ENCODE data around the gene PRSS33.

PRSS33 gene

DNA sequence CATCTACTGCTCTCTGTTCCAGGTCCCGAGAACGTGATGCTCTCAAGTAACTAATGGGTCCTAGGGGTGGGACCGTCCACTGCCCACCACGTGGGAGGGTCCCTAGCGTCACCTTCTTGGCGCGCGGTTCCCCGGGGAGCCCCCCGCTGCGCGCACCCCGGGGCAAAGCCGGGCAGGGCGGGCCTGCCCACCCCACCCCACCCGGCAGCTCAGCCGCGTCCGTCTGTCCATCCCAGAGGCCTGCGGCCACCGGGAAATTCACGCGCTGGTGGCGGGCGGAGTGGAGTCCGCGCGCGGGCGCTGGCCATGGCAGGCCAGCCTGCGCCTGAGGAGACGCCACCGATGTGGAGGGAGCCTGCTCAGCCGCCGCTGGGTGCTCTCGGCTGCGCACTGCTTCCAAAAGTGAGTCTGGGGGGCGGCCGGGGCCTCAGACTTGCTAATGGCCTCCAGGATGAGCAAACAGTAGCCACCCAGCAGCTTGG lies 11.4 kb upstream of the PRSS33 start:
- DNase-seq = no peak

DNA sequence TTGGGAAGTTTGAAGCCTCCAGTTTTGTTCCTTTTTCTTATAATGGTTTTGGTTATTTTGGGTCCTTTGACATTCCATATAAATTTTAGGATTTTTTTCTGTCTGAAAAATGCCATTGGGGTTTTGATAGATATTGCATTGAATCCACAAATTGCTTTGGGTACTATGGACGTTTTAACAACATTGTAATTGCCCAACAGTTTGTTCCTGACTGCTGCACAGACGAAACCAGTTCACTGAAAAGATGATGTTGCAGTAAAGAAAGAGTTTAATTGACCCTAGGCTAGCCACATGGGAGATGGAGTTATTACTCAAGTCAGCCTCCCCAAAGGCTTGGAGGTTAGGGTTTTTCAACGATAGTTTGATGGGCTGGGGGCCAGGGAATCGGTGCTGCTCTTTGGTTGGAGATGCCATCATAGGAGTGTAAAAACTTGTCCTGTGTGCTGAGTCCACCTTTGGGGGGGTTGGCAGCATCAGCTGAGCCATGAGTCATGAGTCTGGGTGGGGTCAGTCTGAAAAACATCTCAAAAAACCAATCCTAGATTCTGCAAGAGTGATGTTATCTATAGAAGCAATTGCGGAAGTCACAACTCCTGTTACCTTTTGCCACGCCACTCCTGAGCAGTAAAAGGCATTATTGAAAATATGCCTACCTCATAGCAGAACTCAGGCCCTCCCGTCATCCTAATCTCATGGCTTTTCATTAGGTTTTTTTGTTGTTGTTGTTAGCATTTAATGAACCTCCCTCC lies 8.2 kb upstream of the PRSS33 start:
- peak; percentile 19 for DNase-seq

DNA sequence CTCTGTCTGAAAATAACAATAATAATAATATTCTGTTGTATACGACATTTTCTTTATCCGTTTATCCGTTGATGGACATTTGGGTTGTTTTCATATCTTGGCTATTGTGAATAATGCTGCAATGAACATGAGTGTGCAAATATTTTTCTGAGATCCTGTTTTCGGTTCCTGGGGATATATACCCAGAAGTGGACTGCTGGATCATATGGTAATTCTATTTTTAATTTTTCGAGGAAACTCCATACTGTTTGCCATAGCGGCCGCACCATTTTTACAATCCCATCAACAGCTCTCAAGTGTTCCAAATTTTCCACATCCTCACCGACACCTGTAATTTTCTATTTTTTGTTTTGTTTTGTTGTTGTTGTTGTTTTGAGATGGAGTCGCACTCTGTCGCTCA lies 5.6 kb upstream of the PRSS33 start:
- DNase-seq = no peak

DNA sequence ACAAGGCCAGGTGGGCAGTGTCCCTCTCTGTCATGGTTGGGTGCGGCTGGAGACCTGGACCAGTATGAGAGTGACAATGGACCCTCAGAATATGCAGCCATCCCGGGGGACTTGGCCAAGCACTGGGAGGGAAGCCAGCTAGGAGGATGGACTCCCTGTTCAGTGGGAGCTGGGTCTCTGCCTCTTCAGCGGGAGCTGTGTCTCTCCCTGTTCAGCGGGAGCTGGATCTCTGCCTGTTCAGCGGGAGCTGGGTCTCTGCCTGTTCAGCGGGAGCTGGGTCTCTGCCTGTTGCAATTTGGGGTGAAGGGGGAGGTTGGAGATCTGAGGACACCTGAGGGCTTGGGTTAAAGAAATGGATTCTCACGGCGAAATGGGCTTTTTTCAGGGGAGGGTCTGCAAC lies 3.8 kb upstream of the PRSS33 start:
- peak; percentile 5 for DNase-seq

DNA sequence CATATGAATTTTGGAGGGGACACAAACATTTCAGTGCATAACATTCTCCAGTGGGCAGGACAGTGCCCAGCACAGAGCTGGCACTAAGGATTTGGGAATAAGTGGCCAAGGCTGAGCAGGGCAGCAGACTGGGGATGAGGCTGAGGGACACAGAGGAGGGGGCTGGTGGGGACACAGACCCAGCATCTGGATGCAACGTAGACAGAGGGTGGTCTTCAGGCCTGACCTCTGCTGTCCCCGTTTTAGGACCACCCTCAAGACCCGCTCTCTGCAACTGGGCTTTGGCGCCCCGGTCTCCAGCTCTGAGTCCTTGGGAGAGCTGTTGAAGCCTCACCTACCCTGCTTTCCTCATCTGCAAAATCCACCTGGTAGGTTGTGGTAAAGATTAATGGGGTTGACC lies 3.3 kb upstream of the PRSS33 start:
- DNase-seq = peak; percentile 1

DNA sequence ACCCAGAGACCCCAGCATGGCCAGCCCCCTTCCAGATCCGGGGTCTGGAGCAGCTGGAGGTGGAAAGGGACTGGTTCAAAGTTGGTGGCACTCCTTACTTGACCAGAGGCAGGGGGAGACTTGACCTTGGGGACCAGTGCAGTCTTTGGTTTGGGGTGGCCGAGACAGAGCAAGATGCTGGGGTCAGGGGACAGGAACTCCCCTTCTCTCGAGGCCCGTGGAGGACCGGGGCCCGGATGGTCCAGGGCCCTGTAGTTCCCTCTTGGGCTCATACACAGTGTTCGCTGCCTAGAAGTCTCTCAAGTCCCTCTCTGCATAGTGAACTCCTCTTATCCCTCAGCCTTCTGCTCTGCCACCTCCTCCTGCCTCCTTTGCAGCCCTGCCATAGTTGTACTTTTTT lies 601 bp upstream of the PRSS33 start:
- DNase-seq = peak; percentile 8

DNA sequence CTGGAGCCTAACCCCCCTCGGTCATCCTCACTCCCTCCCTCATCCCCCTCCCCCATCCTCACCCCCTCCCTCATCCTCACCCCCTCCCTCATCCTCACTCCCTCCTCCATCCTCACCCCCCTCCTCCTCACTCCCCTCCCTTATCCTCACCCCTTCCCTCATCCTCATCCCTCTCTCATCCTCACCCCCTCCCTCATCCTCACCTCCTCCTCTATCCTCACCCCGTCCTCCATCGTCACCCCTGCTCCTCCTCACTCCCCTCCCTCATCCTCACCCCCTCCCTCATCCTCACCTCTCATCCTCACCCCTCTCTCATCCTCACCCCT lies 571 bp downstream of the PRSS33 start:
- DNase-seq = peak; percentile 3

DNA sequence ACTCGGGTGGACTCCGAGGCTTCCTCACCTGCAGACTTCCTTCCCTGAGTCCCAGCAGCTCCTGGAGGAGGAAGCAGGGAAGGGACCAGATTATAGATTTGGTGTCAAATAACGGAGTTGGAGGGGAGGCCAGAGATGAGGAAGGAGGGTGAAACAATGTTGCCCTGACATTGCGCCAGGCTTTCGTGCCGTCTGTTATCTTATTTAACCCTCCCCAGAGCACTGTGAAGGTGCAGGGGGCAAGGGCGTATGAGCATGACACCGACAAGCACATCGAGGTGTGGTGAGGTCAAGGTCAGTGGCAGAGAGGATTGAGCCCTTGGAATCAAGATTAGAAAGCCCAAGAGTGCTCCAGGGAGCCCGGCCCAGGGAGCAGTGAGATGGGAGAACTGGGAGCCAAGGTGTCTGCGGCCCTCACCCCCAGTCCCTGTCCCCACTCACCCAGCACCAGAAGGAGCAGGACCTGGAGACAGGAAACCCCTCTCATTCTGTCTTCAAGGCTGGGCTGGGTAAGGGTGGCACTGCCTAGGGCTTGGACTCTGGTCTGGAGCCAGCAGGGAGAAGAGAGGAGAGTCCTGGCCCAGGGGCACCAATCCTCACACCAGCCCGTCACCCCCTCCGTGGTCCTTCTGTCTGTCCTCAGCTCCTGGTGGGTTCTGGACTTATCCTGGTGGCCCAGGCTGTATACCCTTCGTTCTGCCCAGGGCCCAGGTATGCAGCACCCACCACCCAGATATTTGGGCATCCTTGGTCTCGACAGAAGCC lies 1.1 kb downstream of the PRSS33 start:
- DNase-seq = peak; percentile 1

DNA sequence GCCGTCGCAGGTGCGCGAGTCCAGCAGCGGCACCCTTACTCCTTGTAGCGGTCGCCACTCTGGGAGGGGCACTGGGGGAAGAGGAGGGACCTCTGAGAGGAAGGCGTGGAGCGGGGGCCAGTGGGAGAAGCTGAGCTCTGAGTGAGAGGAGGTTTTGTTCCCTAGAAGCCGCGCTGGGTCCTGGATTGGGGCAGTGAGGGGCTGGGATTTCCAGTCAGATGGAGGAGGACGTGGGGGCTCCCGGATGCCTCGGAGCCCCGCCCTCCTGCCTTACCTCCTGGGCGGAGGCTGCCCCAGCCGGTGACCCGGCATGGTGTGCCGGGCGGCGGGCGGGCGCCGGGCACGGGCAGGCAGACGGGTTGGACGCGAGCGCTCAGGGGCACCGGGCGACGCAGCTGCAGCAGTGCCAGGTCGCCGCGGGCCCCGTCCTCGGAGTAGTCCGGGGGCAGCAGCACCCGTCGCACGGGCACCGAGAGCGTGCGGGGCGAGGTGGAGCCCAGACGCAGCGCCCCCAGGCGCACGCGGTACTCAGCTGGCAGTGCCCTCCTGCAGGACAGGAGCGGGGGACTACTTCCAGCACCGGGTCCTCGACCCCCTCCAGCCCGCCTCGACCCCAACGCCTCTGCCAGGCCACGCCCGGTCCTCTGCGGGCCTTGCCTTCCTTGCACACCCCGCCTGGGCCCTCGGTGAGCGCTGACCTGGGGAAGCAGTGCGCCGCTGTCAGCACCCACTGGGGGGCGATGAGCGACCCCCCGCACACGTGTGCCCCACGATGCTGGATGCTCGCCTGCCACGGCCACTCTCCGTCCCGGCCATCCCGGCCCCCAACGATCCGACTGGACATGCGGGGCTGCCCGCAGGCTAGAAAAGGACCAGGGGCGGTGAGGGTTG lies 2.0 kb downstream of the PRSS33 start:
- DNase-seq = peak; percentile 20

DNA sequence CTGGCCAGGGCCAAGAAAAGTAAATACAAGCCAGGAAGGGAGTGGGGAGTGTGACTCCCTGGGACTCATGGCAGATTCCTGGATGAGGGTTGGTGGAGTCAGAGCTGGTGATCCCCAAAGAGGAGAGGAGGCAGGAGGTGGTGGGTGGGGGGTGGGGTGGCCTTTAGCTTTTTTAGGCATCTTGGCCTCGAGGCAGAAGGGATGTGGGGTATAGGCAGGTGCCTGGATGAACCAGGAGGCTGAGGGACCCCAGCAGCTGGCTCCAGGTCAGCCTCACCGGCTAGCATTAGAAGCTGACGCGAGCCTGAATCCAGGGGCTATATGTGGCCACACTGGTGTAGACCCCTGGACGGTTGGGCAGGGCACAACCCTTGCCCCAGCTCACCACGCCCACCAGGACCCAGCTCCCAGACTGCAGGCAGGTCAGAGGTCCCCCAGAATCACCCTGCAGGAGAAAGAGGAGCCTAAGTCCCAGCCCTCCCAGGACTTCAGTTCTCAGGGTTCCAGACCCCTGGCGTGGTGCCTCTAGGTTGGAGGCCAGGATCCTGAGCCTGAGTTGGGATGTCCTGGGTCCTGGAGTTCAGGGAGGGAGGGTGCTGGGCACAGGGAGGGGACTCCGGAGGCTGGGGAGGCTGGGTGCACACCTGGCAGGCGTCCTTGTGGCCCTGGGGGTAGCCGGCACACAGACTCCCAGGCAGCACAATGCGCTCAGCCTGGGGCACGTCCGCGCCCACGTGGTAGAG lies 2.8 kb downstream of the PRSS33 start:
- peak; percentile 13 for DNase-seq

DNA sequence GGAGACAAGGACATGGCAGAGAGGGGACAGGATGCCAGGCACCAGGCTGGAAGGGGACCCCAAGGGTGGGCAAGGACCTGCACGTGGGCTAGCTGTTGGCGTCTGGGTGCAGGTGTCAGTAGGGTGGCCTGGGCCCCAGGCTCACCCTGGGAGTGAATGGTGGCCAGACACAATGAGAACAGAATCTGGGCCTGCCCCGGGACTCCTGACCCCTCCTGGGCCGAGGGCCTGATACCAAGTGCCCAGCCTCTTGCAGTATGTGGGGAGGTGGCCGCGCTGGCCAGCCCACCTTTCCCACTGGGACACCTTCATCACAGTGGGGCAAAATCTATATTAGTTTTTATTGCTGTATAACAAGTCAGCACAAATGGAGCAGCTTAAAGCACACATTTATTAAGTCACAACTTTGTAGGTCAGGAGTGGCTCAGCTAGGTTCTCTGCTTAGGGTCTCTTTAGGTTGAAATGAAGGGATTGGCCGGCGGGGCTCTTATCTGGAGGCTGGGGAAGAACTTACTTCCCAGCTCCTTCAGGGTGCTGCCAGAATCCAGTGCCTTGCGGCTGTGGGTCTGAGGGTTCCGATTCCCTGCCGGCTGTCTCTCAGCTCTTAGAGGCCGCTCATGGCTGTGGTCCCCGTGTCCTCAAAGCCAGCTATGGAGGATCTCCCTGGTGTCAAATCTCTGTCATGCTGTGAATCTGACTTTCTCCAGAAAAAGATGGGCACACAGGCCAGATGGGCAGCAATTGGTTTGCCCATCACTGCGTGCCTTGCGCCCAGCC lies 3.6 kb downstream of the PRSS33 start:
- peak; percentile 5 for DNase-seq

DNA sequence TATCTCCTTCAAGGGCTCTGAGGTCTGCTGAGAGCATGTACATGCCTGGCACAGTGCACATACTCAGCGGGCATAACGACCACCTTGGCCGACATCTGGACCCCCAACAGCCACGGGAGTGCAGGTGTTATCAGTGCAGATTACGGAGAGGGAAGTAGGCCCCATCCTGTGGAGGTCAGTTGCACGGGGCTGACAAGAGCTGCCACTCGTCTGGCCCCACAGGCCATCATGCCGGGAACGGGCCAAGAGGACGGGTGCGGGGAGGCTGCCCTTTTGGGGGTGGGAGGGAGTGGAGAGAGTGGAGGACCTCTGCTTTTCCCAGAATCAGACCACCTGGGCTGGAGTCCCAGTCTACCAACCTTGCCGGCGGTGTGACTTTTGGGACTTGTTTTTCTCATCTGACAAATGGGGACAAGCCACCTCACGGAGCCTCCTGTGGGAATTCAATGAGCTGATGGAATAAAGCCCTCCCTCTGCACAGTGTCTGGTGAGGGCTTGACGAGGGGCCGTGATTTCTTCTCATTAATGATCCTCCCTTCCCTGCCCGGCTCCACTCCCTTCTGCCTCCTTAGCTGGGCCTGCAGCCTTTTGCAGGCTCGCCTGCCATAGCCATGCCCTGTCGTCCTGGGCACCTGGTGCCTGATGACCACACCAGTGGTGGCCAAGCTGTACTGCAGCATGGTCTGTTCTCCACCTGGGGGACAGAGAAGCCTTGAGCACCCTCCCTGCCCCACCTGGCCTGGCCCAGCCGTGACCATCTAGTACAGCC lies 4.6 kb downstream of the PRSS33 start:
- peak; percentile 11 for DNase-seq

DNA sequence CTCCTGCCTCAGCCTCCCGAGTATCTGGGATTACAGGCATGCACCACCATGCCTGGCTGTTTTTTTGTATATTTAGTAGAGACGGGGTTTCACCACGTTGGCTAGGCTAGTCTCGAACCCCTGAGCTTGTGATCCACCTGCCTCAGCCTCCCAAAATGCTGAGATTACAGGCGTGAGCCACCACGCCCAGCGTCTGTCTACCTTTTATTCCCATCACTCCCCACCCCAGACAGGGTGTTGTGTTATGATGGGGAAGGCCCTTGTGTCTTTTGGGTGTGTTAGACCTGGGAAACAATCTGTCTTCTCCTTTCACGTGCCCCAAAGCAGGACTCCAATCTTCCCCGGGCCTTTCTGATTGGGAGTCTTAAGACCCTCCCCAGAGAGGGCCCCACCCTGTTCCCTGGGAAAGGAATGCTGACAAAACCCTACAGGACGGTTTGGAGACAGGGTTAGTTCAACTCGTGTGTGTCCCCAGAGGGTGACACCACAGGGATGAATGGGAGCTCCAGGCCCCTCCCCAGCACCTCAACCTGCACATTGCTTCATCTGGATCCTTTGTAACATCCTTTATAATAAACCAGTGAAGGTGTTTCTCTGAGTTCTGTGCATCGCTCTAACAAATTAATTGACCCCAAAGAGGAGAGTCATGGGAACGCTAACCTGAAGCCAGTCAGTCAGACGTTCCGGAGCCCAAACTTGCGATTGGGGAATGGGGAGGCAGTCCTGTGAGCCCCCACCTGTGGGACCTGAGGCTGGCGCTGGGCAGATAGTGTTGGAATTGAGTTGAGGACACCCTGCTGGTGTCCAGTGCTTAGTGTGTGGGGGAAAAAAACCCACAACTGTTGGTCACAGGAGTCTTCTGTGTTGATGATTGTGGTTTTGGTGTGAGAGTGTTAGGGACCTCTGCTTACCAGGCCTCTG lies 7.1 kb downstream of the PRSS33 start:
- DNase-seq = no peak

DNA sequence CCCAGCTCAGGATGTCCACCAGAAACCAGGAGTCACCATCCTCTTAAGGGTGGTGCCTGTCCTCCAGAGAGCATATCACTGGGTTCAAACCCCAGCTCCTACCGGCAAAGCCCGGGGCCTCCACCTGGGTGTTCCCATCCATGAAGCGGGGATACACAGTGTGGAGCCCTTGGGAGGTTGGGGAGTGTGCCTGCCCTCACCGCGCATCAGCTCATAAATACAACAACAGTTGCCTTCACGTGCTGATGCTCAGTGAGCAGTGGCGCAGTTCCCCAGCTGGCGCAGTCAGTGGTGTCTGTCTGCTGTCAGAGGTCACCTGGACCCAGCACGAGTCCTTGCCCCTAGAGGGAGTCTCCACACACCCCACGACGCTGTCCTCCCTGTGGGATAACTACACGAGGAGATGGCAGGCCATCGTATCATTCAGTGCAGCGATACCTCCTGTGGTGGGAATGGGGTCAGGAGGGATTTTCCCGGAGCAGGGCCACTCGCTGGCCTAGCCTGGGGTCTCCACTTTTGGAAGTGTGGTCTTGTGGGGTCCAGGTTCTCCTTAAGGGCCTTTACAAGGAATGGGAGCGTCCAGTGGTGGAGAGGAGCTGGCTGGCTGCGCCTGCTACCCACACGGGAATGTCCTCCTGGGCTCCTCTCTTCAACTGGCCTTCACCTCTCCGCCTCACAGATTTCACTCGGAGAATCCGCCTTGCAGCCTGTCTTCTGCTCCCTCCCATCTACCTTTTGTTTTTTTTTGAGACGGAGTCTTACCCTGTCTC lies 8.0 kb downstream of the PRSS33 start:
- no peak for DNase-seq

DNA sequence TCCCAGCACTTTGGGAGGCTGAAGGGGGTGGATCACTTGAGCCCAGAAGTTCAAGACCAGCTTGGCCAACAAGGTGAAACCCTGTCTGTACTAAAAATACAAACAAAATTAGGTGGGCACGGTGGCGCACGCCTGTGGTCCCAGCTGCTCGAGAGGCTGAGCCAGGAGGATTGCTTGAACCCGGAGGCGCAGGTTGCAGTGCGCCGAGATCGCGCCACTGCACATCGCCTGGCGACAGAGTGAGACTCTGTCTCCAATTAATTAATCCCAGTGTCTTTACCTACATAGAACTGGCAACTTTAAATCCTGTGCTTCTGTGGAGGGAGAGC lies 8.8 kb downstream of the PRSS33 start:
- DNase-seq = no peak

DNA sequence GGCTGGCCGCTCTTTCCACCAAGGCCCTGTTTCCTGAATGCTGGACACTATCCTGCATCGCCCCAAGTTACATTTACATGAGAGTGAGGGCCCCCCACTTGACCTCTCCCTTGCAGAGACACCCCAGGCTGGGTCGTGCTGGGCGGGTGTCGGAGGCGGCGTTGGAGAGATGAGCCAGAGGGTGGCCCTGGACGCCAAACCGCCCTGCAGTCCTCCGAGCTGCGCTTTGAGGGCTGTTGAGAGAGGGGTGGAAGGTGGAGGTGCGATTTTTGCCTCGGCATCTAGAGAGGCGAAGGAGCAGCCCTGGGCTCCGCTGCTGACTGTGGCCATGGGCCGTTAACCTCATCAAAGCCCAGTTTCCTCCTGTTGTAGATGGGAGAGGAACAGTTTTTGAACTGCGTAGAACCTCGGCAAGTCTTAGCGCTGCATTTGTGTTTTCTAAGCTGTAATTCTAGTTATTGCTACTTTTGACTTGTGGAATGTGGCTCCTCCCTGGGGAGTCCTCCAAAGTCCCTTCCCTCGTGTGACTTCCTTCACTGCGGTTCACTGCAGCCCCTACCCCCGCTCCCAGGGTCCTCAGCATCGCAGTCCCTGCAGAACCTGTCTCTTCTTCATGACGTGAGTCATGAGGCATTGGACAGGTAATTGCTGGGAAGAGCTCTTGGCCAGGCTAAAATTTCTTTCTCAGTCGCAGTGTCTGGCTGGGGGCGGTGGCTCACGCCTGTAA lies 9.3 kb downstream of the PRSS33 start:
- peak; percentile 42 for DNase-seq

DNA sequence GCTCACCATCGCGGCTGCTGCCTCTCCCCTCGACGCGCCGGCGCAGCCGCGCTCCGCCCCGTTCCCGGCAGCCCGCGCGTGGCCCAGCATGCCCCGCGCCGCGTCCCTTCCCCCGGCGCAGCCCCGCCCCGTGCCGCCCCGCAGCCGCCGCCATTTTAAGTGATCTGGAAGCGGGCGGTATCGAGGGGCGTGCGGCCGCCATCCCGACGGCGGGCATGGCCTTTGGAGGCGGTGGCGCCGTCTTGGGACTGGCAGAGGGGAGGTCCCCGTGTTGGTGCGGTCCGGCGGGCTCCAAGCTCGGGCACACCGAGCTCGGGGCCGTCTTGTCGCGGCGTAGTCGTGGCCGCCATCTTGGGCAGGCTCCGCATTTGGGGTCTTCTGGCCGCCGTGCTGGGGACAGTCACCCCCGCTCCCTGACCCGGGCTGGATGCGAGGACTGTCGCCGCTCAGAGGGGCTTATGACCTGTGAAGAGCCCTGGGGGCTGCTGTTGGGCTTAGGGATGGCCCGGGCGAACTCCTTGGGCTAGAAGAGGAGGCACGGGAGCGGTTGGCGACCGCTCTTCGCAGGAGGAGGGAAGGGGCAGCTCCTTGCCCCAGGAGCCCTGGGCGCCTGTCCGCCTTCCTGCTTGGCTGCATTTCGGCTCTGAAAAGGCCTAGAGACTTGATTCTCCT lies 10.0 kb downstream of the PRSS33 start, which contains the start of gene ELOB:
ELOB (minus strand) TSS at position 50 of the 672 bp plus-strand sequence; CDS start at position 9, 41 bp downstream.
- DNase-seq = peak; percentile 90
